Neural cell (in vitro differentiated cells): ENCODE measurements around the gene CDH4. TPM values are rescaled to one million over a fixed set of nuclear protein-coding genes. Genes with fewer than 3 reads are reported as not detected.

Experiments used
- H2AFZ ChIP-seq: fragments of 200-600, 300-800 bp; sonication (generic), shearing (Covaris generic); 2 replicates; pipeline ENCODE4 v1.6.0; 2014; ENCODE audit warnings: low read depth, mild to moderate bottlenecking, antibody characterized with exemption, low read length, moderate library complexity
- H3F3A ChIP-seq: fragments of 200-600 bp; shearing (Covaris generic); 2 replicates; pipeline ENCODE4 v1.6.1; 2016; ENCODE audit warnings: mild to moderate bottlenecking, moderate library complexity, mixed read lengths, antibody characterized with exemption, low read length; ENCODE audit not compliant: insufficient read depth, poor library complexity, severe bottlenecking
- H3K27ac ChIP-seq: fragments of 200-600, 300-800 bp; sonication (generic), shearing (Covaris generic); 2 replicates; pipeline ENCODE4 v1.5.1; 2014; ENCODE audit warnings: mild to moderate bottlenecking, low read length, moderate library complexity
- H3K27me3 ChIP-seq: fragments of 300-800, 200-600 bp; sonication (generic), shearing (Covaris generic); 2 replicates; pipeline ENCODE4 v1.6.0; 2014; ENCODE audit warnings: mild to moderate bottlenecking, low read depth, low read length, moderate library complexity; ENCODE audit not compliant: insufficient read depth
- H3K36me3 ChIP-seq: fragments of 300-800, 200-600 bp; sonication (generic), shearing (Covaris generic); 2 replicates; pipeline ENCODE4 v1.5.1; 2014; ENCODE audit warnings: mild to moderate bottlenecking, antibody characterized with exemption, low read length, moderate library complexity; ENCODE audit not compliant: insufficient read depth
- H3K4me2 ChIP-seq: fragments of 300-800, 200-600 bp; sonication (generic), shearing (Covaris generic); 2 replicates; pipeline ENCODE4 v1.6.0; 2014; ENCODE audit warnings: mild to moderate bottlenecking, low read length
- H3K4me3 ChIP-seq: fragments of 300-800, 200-600 bp; sonication (generic), shearing (Covaris generic); 2 replicates; pipeline ENCODE4 v1.5.1; 2014; ENCODE audit warnings: mild to moderate bottlenecking, low read length, moderate library complexity
- H3K79me2 ChIP-seq: fragments of 200-600 bp; shearing (Covaris generic); replicated peaks from 2 replicates; pipeline ENCODE4 v1.6.0; 2014; ENCODE audit warnings: mild to moderate bottlenecking, low read length, moderate library complexity; ENCODE audit not compliant: insufficient read depth
- H3K9ac ChIP-seq: fragments of 300-800, 200-600 bp; sonication (generic), shearing (Covaris generic); 2 replicates; pipeline ENCODE4 v1.6.1; 2016; ENCODE audit warnings: mild to moderate bottlenecking, low read length, mixed read lengths
- H3K9me2 ChIP-seq: fragments of 200-600 bp; shearing (Covaris generic); 2 replicates; pipeline ENCODE4 v1.6.1; 2016; ENCODE audit warnings: mild to moderate bottlenecking, low read length, mixed read lengths; ENCODE audit not compliant: insufficient read depth
- H3K9me3 ChIP-seq: fragments of 200-600, 300-800 bp; sonication (generic), shearing (Covaris generic); 2 replicates; pipeline ENCODE4 v1.6.1; 2016; ENCODE audit warnings: mild to moderate bottlenecking, mixed run types, low read length, moderate library complexity, mixed read lengths
- H4K20me1 ChIP-seq: fragments of 200-600 bp; shearing (Covaris generic); 2 replicates; pipeline ENCODE4 v1.6.1; 2016; ENCODE audit warnings: mild to moderate bottlenecking, mixed run types; ENCODE audit not compliant: insufficient read depth
- EP300 ChIP-seq: fragments of 450-650 bp; conservative IDR thresholded peaks from 2 replicates; pipeline ENCODE4 v1.6.1; 2014; ENCODE audit warnings: antibody characterized with exemption, mild to moderate bottlenecking, moderate library complexity; ENCODE audit not compliant: poor library complexity, severe bottlenecking
- EZH2 ChIP-seq: fragments of 200-600, 300-800 bp; shearing (Covaris generic), sonication (generic); IDR thresholded peaks from 2 replicates; pipeline ENCODE4 v1.6.1; 2014; ENCODE audit warnings: antibody characterized with exemption, low read length, borderline replicate concordance, mild to moderate bottlenecking; ENCODE audit not compliant: insufficient read depth, poor library complexity, severe bottlenecking
- MXI1 ChIP-seq: fragments of 450-650 bp; conservative IDR thresholded peaks from 2 replicates; pipeline ENCODE4 v1.6.1; 2014; ENCODE audit warnings: antibody characterized with exemption, mild to moderate bottlenecking; ENCODE audit not compliant: poor library complexity, severe bottlenecking
- POLR2AphosphoS5 ChIP-seq: IDR thresholded peaks from 2 replicates; pipeline ENCODE4 v1.6.1; 2012
- RAD21 ChIP-seq: fragments of 450-650 bp; conservative IDR thresholded peaks from 2 replicates; pipeline ENCODE4 v1.6.1; 2014; ENCODE audit warnings: antibody characterized with exemption, mild to moderate bottlenecking, moderate library complexity
- SMC3 ChIP-seq: fragments of 450-650 bp; conservative IDR thresholded peaks from 2 replicates; pipeline ENCODE4 v1.6.1; 2014; ENCODE audit warnings: antibody characterized with exemption, mild to moderate bottlenecking, moderate library complexity; ENCODE audit not compliant: poor library complexity
- TAF1 ChIP-seq: IDR thresholded peaks from 2 replicates; pipeline ENCODE4 v1.6.1; 2012; ENCODE audit warnings: low read depth
- polyA plus RNA-seq: library from polyadenylated mRNA; depleted of rRNA; stranded (reverse); fragments of >200 nt; gene quantifications from 2 replicates; pipeline ENCODE4 v1.2.3, GENCODE V29; 2014
- TF ChIP-seq, protein P1 (sequence below): IDR thresholded peaks from 2 replicates; pipeline ENCODE4 v1.6.1; 2012; ENCODE audit warnings: borderline replicate concordance
- TF ChIP-seq, protein P2 (sequence below): fragments of 450-650 bp; IDR thresholded peaks from 2 replicates; pipeline ENCODE4 v1.5.1; 2014; ENCODE audit warnings: antibody characterized with exemption, mild to moderate bottlenecking, moderate library complexity; ENCODE audit not compliant: poor library complexity, severe bottlenecking

Gene CDH4
- polyA plus RNA-seq, 1 donor from 2014 or later = 24.6 TPM

DNA sequence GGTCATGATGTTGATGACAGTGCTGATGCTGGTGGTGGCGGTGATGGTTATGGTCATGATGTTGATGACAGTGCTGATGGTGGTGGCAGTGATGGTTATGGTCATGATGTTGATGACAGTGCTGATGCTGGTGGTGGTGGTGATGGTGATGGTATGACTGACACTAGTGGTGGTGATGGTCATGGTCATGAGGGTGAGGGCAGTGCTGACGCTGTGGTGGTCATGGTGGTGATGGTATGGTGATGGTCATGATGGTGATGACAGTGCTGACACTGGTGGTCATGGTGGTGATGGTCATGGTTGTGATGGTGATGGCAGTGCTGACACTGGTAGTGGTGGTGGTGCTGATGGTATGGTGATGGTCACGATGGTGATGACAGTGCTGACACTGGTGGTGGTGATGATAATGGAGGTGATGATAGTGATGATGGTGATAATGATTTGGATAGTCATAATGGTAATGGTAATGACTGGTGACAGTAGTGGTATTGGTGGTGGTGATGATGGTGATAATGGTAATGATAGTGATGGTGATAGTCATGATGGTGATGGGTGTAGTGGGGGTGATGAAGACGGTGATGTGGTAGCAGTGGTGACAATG lies 206.2 kb downstream of the CDH4 start:
- Histone ChIP-seq H4K20me1 (no peaks in the 10 kb centered on the region), H3K9me2 (no peaks in the 10 kb centered on the region), H3K9ac (no peak overlapping the region), H3K36me3 (no peaks in the 10 kb centered on the region), H2AFZ (no peak overlapping the region), H3K79me2 (no peaks in the 10 kb centered on the region), H3K27me3 (no peaks in the 10 kb centered on the region), H3K4me3 (no peak overlapping the region), H3F3A (no peaks in the 10 kb centered on the region), H3K9me3 (no peaks in the 10 kb centered on the region), H3K4me2 (no peak overlapping the region), H3K27ac (no peak overlapping the region)
- TF ChIP-seq EZH2 (no peak), TAF1 (no peak), MXI1 (no peak), SMC3 (no peak), RAD21 (no peak), EP300 (no peak), POLR2AphosphoS5 (no peak)
- TF ChIP-seq, protein P1, sequence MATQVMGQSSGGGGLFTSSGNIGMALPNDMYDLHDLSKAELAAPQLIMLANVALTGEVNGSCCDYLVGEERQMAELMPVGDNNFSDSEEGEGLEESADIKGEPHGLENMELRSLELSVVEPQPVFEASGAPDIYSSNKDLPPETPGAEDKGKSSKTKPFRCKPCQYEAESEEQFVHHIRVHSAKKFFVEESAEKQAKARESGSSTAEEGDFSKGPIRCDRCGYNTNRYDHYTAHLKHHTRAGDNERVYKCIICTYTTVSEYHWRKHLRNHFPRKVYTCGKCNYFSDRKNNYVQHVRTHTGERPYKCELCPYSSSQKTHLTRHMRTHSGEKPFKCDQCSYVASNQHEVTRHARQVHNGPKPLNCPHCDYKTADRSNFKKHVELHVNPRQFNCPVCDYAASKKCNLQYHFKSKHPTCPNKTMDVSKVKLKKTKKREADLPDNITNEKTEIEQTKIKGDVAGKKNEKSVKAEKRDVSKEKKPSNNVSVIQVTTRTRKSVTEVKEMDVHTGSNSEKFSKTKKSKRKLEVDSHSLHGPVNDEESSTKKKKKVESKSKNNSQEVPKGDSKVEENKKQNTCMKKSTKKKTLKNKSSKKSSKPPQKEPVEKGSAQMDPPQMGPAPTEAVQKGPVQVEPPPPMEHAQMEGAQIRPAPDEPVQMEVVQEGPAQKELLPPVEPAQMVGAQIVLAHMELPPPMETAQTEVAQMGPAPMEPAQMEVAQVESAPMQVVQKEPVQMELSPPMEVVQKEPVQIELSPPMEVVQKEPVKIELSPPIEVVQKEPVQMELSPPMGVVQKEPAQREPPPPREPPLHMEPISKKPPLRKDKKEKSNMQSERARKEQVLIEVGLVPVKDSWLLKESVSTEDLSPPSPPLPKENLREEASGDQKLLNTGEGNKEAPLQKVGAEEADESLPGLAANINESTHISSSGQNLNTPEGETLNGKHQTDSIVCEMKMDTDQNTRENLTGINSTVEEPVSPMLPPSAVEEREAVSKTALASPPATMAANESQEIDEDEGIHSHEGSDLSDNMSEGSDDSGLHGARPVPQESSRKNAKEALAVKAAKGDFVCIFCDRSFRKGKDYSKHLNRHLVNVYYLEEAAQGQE = no peak
- TF ChIP-seq, protein P2, sequence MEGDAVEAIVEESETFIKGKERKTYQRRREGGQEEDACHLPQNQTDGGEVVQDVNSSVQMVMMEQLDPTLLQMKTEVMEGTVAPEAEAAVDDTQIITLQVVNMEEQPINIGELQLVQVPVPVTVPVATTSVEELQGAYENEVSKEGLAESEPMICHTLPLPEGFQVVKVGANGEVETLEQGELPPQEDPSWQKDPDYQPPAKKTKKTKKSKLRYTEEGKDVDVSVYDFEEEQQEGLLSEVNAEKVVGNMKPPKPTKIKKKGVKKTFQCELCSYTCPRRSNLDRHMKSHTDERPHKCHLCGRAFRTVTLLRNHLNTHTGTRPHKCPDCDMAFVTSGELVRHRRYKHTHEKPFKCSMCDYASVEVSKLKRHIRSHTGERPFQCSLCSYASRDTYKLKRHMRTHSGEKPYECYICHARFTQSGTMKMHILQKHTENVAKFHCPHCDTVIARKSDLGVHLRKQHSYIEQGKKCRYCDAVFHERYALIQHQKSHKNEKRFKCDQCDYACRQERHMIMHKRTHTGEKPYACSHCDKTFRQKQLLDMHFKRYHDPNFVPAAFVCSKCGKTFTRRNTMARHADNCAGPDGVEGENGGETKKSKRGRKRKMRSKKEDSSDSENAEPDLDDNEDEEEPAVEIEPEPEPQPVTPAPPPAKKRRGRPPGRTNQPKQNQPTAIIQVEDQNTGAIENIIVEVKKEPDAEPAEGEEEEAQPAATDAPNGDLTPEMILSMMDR = no peak

GRCh38 chr20:61459266-61459665 lies 207.2 kb downstream of the CDH4 start:
- no peaks in the 10 kb centered on the region for H4K20me1 ChIP-seq
- H3K9me2 ChIP-seq = no peaks in the 10 kb centered on the region
- H3K27ac ChIP-seq = no peak overlapping the region
- H3K4me2 ChIP-seq = no peak overlapping the region
- no peak overlapping the region for H3K4me3 ChIP-seq
- H3K9ac ChIP-seq = no peak overlapping the region
- no peaks in the 10 kb centered on the region for H3K9me3 ChIP-seq
- H3K79me2 ChIP-seq = no peaks in the 10 kb centered on the region
- TF ChIP-seq MXI1 = no peak
- TF ChIP-seq, protein P1 = no peak
- no peak for TF ChIP-seq EP300
- TF ChIP-seq, protein P2 = no peak
- no peak for TF ChIP-seq RAD21
- TF ChIP-seq SMC3 = no peak
- TF ChIP-seq TAF1 = no peak
- no peak for TF ChIP-seq EZH2
- no peak for TF ChIP-seq POLR2AphosphoS5
- no peaks in the 10 kb centered on the region for H3F3A ChIP-seq
- no peaks in the 10 kb centered on the region for H3K36me3 ChIP-seq
- H3K27me3 ChIP-seq = no peaks in the 10 kb centered on the region
- H2AFZ ChIP-seq = no peak overlapping the region
